ENCODE results near the gene CCKAR.
"Not testable (repeated sequence)": the region's sequence is repeated elsewhere in the genome, so short reads cannot be mapped to it uniquely, and the experiment has no call there.

Gene CCKAR

DNA sequence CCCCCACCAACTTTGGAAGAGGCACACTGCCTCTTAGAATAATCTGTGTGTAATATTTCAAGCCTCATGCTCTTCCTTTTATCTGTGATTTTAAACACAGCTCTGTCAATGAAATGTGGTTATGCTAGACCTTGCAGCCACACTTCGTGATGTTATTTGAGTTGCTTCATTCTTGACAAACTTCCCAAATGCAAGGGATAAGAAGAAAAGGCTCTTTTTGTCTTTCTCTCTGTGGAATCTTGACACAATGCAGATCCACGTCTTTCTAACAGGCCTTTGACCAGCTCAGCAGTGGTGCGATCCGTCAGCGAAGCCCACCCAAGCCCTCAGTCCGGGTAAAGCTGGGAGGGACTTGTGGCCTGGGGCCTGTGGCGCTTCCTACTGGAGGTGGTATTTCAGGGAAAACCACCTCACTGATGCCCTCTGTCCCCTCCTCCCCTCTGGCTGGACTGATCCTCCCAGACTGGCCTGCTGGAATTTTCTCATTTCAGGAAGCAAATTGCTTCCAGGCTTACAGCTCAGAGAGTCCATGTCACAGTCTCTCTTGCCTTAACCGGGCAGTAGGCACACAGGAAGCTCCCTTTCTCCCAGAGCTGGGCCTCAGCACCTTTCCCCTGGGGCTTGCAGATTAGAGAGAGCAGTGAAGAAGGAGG is 19.5 kb upstream of the CCKAR start:
- TF ChIP-seq, protein P1, sequence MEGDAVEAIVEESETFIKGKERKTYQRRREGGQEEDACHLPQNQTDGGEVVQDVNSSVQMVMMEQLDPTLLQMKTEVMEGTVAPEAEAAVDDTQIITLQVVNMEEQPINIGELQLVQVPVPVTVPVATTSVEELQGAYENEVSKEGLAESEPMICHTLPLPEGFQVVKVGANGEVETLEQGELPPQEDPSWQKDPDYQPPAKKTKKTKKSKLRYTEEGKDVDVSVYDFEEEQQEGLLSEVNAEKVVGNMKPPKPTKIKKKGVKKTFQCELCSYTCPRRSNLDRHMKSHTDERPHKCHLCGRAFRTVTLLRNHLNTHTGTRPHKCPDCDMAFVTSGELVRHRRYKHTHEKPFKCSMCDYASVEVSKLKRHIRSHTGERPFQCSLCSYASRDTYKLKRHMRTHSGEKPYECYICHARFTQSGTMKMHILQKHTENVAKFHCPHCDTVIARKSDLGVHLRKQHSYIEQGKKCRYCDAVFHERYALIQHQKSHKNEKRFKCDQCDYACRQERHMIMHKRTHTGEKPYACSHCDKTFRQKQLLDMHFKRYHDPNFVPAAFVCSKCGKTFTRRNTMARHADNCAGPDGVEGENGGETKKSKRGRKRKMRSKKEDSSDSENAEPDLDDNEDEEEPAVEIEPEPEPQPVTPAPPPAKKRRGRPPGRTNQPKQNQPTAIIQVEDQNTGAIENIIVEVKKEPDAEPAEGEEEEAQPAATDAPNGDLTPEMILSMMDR (IDR thresholded peaks at IDR 0.05; ENCODE audit: insufficient read depth, low read depth, low read length, missing control alignments) = no peak
- DNase-seq (ENCODE audit: low read depth) = no peak
- no peak overlapping the region for H3K4me3 ChIP-seq (ENCODE audit: low read depth, low read length)

DNA sequence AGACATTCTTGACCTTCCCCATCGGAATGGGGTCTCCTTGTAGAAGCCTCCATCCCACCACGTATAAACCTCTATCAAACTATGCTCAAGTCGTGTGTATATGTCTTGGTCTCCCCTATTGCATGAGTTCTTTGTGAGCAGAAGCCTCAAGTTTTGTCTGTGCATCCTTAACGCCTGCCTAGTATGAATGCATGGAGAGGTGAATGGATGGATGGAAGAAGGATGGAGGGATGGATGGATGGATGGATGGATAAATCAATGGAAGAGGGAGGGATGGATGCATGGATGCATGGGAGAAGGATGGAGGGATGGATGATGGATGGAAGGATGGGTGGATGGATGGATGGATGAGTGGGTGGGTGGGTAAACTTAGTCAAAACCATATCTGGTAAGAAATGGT is 17.0 kb upstream of the CCKAR start:
- no peak overlapping the region for H3K4me3 ChIP-seq (ENCODE audit: low read depth, low read length)
- TF ChIP-seq, protein P1 (IDR thresholded peaks at IDR 0.05; ENCODE audit: insufficient read depth, low read depth, low read length, missing control alignments) = no peak
- no peak for DNase-seq (ENCODE audit: low read depth)

DNA sequence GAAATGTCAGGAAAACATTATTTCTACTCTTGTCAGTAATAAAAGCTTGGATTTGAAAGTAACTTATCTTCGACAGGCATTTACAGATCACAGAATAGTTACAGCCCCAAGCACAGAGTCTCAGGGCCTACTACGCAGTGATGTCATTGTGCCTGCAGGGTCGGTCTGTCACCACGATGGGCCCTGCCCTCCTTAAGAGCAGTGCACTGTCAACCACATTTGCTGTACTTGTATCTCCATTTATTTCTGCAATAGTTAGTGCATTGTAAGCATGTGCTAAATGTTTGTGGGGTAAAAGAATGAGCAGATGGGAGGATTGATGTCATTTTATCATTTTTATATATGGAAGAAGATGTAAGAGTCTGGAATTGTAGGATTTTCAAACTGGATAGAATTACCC is 13.6 kb upstream of the CCKAR start:
- no peak overlapping the region for H3K4me3 ChIP-seq (ENCODE audit: low read depth, low read length)
- no peak for DNase-seq (ENCODE audit: low read depth)
- TF ChIP-seq, protein P1 (IDR thresholded peaks at IDR 0.05; ENCODE audit: insufficient read depth, low read depth, low read length, missing control alignments) = no peak

DNA sequence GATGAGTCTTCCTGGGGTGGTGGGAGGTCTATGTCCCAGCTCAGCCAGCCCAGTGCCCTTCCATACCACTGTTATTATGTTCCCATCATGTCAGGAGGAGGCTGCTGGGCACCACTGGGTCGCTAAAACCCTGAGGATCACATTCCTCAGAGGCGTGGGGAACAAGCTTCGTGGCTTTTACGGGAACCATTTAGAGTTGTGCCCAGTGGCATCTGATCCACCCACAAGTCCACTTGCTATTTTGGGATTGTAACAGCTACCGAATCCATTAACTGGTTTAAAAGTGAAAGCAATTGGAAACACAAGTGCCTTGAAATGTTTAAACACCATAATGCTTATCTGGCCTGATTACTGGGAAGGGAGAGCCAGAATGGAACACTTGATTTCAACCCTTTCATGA is 13.1 kb upstream of the CCKAR start:
- TF ChIP-seq, protein P1 (IDR thresholded peaks at IDR 0.05; ENCODE audit: insufficient read depth, low read depth, low read length, missing control alignments) = no peak
- DNase-seq (ENCODE audit: low read depth) = no peak
- H3K4me3 ChIP-seq (ENCODE audit: low read depth, low read length) = no peak overlapping the region

DNA sequence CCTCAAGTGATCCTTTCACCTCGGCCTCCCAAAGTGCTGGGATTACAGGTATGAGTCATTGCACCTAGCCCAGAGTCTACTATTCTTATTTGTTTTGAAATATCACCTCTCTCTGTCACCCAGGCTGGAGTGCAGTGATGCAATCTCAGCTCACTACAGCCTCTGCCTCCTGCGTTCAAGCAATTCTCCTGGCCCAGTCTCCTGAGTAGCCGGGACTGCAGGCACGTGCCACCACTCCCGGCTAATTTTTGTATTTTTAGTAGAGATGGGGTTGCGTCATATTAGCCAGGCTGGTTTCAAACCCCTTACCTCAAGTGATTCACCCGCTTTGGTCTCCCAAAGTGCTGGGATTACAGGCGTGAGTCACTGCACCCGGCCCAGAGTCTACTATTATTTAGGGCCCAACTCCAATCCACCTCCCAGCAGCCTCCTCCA is 10.3 kb upstream of the CCKAR start:
- not testable (repeated sequence) for DNase-seq (ENCODE audit: low read depth); H3K4me3 ChIP-seq (ENCODE audit: low read depth, low read length)

DNA sequence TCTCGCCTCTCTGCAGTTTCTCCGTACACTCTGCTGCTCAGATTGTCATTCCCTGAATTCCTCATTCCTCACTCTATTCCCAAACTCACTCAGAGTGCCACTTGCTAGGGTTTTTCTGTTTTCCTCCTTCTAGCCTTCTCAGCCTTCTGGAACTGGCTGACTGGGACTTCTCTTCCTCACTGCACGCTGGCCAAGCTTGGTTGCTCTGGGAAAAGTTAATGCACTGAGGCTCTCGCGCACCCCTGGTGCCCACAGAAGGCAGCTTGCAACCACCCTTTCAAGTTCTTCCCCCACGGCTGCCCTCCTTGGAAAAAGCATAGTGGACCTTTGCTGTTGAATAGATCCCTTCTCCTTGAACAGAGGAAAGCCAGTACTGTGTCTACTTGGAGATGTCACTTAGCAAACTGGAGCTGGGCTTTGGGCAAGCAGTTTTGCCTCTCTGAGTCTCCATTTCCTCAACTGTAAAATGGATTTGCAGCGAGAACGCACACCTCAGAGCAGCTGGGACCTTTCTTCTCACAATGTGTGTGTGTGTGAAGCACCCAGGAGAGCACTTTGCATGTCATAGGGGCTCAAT is 6.0 kb upstream of the CCKAR start:
- no peak for DNase-seq (ENCODE audit: low read depth)
- TF ChIP-seq, protein P1 (IDR thresholded peaks at IDR 0.05; ENCODE audit: insufficient read depth, low read depth, low read length, missing control alignments) = no peak

DNA sequence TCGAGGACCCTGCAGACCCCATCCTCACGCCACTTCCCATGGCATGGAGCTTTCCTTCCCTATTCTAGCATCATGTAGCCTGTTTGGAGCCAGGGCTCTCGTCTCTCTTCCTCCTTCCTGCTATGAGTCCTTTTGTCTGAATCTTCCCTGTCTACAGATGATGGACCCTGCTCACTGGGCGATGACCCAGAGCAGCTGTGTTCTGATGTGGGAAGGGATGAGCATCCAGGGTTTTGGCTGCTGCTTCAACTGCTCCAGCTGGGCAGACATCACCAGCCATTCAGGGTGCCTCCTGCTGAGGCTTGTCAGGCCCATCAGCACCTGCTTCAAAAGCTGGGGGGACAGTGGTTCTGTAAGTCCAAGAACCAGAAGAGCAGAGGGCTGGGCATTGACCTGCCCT is 3.2 kb upstream of the CCKAR start:
- no peak for DNase-seq (ENCODE audit: low read depth)
- no peak overlapping the region for H3K4me3 ChIP-seq (ENCODE audit: low read depth, low read length)
- TF ChIP-seq, protein P1 (IDR thresholded peaks at IDR 0.05; ENCODE audit: insufficient read depth, low read depth, low read length, missing control alignments) = no peak

More for the DNA sequence above, 6.0 kb upstream of the CCKAR start:
- no peak overlapping the region for H3K4me3 ChIP-seq (ENCODE audit: low read depth, low read length)
